C4-2B (cell line): ENCODE data around the gene TMEM52B.
"Not testable (repeated sequence)": the region's sequence is repeated elsewhere in the genome, so short reads cannot be mapped to it uniquely, and the experiment has no call there.

Experiments
- H3K27ac ChIP-seq: fragments of 450-650 bp; 2 replicates; pipeline ENCODE4 v1.5.1; 2017
- ZFX ChIP-seq: fragments of 450-650 bp; IDR thresholded peaks from 2 replicates; pipeline ENCODE4 v1.6.1; 2017
- TF ChIP-seq, protein P1 (sequence below): fragments of 450-650 bp; conservative IDR thresholded peaks from 2 replicates; pipeline ENCODE4 v1.5.1; 2017; ENCODE audit warnings: mild to moderate bottlenecking

TMEM52B gene

DNA sequence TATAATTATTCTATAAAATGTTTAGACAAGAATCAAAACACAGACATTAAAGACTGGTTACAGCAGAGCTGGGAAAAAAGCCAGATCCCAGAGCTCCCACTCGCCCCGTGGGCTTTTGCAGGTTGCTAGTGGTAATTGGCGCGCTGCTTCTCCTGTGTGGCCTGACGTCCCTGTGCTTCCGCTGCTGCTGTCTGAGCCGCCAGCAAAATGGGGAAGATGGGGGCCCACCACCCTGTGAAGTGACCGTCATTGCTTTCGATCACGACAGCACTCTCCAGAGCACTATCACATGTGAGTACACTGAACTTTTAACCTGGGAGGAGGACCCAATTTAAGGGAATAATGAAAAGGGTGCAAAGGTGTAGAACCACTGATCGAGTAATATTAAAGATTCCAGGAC lies 7.5 kb downstream of the TMEM52B start:
- TF ChIP-seq, protein P1, sequence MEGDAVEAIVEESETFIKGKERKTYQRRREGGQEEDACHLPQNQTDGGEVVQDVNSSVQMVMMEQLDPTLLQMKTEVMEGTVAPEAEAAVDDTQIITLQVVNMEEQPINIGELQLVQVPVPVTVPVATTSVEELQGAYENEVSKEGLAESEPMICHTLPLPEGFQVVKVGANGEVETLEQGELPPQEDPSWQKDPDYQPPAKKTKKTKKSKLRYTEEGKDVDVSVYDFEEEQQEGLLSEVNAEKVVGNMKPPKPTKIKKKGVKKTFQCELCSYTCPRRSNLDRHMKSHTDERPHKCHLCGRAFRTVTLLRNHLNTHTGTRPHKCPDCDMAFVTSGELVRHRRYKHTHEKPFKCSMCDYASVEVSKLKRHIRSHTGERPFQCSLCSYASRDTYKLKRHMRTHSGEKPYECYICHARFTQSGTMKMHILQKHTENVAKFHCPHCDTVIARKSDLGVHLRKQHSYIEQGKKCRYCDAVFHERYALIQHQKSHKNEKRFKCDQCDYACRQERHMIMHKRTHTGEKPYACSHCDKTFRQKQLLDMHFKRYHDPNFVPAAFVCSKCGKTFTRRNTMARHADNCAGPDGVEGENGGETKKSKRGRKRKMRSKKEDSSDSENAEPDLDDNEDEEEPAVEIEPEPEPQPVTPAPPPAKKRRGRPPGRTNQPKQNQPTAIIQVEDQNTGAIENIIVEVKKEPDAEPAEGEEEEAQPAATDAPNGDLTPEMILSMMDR = no peak
- no peak for TF ChIP-seq ZFX
- H3K27ac ChIP-seq = no peak overlapping the region

DNA sequence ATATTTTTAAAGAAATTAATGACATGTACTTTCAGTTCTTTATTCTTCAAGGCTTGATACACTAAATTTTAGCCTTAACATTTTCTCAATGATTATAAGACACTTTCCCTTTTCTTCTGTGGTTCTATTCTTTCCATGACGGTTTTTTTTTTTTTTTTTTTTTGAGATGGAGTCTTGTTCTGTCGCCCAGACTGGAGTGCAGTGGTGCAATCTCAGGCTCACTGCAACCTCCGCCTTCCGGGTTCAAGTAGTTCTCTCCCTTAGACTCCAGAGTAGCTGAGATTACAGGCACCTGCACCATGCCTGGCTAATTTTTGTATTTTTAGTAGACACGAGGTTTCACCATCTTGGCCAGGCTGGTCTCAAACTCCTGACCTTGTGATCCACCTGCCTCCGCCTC lies 8.1 kb downstream of the TMEM52B start:
- H3K27ac ChIP-seq = not testable (repeated sequence)

DNA sequence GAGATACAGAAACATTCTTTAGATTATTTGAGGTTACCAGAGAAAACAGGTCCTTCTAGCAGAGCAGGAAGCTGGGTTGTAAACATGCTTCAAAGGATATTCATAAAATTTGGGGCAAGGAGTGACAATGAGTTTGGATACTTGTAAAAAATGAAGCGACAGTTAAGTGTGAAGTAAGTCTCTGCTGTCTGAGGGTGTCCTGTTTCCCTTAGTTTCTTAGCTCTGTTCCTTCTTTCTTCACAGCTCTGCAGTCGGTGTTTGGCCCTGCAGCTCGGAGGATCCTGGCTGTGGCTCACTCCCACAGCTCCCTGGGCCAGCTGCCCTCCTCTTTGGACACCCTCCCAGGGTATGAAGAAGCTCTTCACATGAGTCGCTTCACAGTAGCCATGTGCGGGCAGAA lies 10.8 kb downstream of the TMEM52B start:
- H3K27ac ChIP-seq = no peak overlapping the region
- TF ChIP-seq, protein P1 = no peak
- TF ChIP-seq ZFX = no peak

DNA sequence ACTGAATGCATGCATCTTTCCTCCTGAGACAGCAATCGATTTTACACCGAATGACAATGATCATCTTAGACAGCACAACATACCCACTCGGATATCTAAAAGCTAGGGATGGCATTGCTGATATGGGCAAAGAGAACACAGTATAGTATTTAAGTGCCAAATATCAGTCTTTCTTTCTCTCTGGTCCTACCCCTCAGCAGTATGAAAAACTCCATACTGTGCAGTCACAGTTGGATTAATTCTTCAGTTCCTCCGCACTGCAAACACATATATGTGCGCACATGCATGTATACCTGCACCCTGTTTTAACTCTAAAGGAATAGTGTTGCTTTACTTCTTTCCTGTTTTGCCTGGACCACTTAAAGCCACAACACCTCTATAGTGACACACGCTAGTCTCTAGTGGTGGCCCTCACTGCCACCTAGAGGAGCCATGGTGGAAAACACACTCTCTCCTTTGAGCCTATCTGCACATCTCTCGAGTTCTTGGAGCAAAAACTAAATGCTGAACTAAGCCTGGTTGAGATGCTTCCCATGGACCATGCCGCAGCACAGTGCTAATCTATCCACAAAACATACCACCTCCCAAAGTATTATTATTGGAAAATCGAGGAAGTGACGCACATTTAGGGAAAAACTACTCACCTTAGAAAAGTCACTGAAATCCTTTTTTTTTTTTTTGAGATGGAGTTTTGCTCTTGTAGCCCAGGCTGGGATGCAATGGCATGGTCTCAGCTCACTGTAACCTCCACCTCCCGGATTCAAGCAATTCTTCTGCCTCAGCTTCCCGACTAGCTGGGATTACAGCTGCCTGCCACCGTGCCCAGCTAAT lies 11.9 kb downstream of the TMEM52B start:
- no peak overlapping the region for H3K27ac ChIP-seq
- TF ChIP-seq ZFX = no peak
- TF ChIP-seq, protein P1 = peak; percentile 89

DNA sequence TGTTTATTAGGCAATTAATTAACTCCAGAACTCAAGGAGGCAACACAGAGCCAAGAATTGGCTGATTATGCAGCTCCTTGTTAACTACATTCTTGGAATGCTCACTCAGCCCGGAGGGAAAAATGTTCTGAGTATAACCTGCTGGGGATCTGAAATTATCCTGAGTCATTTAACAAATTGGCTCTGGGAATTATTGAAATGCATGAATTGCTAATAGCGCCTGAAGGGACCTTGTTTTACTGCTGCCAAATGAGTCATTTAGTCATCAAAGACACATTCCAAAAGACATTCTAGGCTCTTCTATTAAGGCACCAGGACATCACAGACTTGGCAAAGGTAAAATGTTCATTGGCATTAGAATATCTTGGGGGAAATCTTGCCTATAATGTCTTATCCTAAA lies 13.0 kb downstream of the TMEM52B start:
- TF ChIP-seq, protein P1 = no peak
- no peak for TF ChIP-seq ZFX
- no peak overlapping the region for H3K27ac ChIP-seq

DNA sequence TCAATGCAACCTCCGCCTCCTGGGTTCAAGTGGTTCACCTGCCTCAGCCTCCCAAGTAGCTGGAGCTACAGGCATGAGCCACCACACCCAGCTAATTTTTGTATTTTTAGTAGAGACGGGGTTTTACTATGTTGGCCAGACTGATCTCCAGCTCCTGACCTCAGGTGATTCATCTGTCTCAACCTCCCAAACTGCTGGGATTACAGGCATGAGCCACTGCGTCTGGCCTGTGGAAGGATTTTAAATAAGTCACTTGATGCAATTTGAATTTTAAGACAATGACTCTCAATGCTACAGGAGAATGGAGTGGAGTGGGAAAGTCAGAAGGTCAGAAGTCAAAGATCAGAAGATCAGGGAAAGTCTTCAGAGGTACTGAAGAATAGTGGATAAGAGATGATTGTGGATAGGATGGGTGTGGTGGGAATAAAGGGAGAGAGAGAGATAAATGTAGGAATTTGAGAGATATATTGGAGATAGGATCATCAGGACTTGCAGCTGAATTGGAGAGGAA lies 15.4 kb downstream of the TMEM52B start:
- H3K27ac ChIP-seq = no peak overlapping the region
- TF ChIP-seq ZFX = no peak
- TF ChIP-seq, protein P1 = no peak

DNA sequence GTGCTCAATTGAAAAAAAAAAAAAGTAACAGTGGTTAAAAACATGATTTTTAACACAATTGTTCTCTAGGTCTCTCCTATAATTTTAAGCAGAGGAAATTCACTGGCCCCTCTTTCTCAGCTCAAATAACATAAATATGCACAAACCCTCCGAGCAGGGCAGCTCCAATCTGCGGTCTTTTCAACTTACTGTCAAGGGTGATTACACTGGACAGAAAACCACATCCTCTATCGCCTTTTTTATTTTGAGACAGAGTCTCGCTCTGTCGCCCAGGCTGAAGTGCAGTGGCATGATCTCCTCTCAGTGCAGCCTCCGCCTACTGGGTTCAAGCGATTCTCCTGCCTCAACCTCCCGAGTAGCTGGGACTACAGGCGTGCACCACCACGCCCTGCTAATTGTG lies 17.4 kb downstream of the TMEM52B start:
- TF ChIP-seq, protein P1 = no peak
- TF ChIP-seq ZFX = no peak
- no peak overlapping the region for H3K27ac ChIP-seq

DNA sequence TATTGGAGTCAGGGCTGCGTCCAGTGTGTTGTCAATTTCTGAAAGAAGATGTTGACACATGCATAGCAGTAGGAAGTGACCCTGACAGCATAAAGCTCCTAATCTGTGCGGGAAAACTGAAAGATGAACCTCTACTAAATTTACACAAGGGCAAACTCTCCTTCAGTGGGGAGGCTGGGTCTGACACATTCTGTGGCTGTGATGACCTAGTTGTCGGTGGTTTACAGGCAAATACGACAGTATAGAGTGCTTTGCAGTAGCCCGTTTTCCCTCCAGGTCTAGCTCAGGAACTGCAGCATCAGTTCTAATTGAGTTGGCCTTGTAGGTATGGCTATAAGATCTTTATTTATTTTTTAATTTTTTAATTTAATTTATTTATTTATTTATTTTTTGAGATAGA lies 19.0 kb downstream of the TMEM52B start:
- H3K27ac ChIP-seq = no peak overlapping the region
- TF ChIP-seq ZFX = no peak
- TF ChIP-seq, protein P1 = no peak

DNA sequence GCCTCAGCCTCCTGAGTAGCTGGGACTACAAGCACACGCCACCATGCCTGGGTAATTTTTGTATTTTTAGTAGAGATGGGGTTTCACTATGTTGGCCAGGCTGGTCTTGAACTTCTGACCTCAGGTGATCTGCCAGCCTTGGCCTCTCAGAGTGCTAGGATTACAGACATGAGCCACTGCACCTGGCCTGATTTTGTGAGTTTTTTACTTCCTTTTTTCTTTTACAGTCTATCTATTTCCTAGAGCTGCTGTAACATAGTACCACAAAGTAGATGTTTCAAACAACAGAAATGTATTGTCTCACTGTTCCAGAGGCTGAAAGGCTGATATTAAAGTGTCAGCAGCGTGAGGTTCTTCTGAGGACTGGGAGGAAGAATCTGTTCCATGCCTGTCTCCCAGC lies 25.7 kb downstream of the TMEM52B start:
- not testable (repeated sequence) for H3K27ac ChIP-seq
